ENCODE results near the gene TTR.

GRCh38 chr18:31551883-31552282 lies 39.8 kb upstream of the TTR start:
- TF ChIP-seq, protein P1, sequence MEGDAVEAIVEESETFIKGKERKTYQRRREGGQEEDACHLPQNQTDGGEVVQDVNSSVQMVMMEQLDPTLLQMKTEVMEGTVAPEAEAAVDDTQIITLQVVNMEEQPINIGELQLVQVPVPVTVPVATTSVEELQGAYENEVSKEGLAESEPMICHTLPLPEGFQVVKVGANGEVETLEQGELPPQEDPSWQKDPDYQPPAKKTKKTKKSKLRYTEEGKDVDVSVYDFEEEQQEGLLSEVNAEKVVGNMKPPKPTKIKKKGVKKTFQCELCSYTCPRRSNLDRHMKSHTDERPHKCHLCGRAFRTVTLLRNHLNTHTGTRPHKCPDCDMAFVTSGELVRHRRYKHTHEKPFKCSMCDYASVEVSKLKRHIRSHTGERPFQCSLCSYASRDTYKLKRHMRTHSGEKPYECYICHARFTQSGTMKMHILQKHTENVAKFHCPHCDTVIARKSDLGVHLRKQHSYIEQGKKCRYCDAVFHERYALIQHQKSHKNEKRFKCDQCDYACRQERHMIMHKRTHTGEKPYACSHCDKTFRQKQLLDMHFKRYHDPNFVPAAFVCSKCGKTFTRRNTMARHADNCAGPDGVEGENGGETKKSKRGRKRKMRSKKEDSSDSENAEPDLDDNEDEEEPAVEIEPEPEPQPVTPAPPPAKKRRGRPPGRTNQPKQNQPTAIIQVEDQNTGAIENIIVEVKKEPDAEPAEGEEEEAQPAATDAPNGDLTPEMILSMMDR (conservative IDR thresholded peaks at IDR 0.05; ENCODE audit: low read depth, low read length) = no peak
- no peak for TF ChIP-seq EZH2 (IDR thresholded peaks at IDR 0.05; ENCODE audit: low read length, unreplicated experiment)
